NCI-H2081 treated with DMSO at 0.1 percent for 48 hours (cell line): Measurements from ENCODE around the gene CWC22.
"Not testable (repeated sequence)": the region's sequence is repeated elsewhere in the genome, so short reads cannot be mapped to it uniquely, and the experiment has no call there.

Experiments
- DNase-seq: peaks from one replicate; lab custom pipeline; 2025; lab: John Stamatoyannopoulos, UW

Gene CWC22

DNA sequence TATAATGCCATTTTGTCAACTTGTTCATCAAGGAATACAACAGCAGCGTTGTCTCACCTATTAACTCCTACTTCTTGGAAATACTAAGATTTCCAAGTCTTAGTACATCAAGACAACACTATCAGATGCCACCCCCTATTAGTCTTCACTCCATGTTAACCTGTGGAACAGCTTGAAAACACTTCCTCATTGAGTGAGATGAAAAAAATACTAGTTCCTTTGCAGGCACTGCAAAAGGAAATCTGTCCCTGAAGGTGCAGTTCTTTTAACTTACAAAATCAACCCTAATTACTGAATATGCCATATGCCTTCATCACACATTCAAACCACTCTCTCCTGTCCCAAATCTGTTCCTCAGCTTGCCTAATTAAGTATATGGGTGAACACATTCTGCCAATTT is 4.0 kb downstream of the CWC22 start:
- DNase-seq, result no peak

DNA sequence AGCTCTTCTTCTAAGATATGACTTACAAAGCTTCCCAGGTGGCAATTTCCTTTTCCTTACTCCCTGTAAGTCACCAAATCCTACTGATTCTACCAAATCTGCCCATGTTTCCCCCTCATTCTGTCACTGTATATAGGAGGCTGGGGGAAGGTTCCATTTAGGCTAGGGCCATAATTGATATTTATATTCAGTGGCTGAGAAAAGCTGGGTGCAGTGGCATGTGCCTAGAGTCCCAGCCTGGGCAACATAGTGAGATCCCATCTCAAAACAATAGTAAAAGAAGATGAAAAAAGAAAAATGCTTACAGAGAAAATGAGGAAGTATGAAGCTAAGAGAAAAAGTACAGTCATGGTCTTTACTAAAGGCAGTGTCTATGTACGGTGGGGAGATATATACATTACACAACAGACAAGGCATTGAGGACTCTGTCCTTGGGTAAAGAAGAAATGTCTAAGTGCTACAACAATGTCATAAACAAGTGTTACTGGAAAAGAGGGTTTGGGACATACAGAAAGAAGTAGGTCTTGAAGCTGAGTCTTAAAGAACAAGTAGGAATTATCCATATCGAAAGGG is 4.8 kb downstream of the CWC22 start:
- no peak for DNase-seq

DNA sequence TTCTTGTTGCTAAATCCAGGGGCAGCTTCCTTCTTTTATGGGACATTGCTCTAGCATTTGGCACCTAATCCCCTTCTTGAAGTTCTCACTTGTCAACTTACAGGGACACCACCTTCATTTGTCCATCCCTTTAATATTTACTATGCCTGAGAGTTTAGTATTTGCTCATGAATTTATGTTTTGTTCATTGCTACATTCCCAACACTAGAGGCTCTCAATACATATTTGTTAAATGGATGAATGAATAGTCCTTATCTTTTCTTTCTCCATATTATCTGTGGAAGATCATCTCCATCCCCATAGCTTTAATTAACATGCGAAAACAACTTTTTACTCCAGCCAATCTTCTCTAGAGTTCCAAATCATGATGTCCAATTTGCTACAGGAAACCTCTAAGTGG is 5.4 kb downstream of the CWC22 start:
- no peak for DNase-seq

DNA sequence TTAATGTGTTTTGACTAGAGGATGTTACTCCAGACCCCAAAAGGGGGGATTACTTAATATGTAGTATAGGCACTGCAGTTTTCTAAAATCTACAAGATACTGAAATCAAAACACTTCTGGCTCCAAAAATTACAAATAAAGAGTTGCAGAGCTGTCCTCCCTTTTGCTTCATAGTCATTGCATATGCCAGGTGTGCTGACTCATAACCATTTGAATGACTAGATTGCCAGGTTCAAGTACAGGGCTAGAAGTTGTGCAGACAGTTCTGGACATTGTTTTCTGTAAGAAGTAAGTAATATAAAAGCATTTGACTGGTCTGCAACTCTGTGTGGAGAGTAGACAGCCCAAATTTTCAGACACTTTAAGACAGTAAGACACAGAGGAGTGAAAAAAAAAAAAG is 6.7 kb downstream of the CWC22 start:
- DNase-seq, result no peak

DNA sequence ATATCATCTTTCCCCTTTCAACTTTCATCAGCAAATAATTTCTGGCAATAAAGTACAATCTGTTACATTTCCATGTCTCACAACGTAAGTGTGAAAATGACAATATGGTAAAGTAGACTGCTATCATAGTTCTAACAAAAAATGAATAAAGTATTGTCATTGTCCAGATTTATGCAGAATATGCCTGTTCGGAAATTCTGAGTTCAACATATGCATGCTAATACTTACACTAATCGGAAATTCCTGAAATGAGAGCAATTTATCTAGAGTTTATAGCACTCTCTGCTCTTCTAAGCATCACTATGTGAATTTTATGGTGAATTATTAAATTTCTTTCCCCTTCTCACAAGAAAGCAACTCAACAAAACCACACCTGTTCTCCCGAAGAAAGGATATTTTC is 8.1 kb downstream of the CWC22 start:
- no peak for DNase-seq

DNA sequence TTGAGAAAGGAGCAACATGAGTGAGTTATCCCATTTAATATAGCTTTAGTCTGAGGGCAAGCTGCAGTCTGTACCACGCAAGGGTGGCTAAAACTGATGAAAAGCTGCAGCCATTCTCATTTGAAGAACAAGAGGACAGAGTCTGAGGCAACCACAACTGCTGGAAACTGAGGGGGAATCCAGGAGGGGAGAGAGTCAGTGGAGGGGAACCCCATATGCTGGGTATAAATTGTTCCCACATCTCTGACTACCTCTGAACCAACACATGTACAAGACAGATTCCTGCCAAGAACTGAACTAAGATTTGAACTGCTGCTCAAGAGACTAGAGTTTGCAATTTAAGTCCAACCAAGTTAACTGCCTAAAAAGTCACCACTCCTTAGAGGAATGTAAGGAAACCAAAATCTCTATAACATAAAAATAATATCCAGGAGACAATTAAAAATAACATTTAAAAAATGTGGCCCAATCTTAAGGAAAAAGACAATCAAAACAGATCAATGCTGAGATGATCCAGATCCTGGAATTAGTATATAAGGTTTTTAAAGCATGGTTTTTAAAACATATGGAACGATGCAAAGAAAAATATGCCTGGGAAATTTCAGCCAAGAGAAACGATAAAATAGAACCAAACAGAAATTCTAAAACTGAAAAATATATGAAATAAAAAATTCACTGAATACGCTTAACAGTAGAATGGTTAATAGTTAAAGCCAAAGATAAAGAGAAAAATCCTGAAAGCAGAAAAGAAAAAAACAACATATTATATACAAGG is 11.2 kb downstream of the CWC22 start:
- DNase-seq, result no peak

DNA sequence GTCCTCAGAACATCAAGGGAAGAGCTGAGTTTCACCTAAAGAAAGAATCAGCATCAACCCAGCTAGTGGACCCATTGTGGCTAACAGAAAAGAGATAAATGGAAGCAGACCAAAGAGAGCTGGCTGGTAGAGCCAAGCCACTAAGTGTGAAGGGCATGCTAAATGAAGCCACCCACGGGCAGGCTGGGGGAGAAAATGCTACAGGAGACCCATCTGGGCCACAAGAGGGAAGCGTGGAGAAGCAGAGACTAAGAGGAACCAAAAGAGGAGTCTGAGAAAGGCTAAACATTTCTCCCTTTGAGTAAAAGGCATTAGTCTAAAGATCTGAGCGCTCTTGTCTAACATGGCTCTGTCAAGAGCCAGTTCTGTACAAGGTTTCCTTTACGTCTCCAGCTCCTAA is 15.8 kb downstream of the CWC22 start:
- DNase-seq, result no peak

DNA sequence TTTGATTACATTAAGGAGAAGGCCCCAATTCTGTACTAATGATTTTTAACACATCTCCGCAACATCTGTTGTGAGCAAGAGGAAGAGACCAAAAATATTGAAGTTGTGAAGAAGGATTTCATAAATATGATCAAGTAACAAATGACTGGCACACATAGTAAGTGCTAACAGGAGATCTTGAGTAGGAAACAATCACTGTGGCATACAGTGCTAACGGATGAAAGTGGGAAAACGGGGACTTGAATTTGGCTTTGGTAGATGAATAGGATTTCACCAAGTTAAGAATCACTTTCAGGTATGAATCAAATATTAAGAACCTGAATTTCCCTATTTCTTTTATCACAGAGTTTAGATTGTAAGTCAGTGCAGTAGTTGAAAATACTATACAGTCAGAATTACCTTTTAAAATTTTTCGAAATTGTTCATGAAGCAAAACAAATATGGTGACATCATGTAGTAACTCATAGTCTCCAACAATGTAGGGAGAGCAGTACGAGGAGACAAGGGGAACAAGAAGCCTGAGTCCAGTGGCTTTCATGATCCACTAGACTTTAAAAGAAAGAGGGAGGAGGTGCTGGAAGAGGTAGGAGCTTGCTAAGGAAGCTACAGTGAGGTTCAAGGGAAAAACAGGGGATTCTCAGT is 16.3 kb downstream of the CWC22 start:
- no peak for DNase-seq

DNA sequence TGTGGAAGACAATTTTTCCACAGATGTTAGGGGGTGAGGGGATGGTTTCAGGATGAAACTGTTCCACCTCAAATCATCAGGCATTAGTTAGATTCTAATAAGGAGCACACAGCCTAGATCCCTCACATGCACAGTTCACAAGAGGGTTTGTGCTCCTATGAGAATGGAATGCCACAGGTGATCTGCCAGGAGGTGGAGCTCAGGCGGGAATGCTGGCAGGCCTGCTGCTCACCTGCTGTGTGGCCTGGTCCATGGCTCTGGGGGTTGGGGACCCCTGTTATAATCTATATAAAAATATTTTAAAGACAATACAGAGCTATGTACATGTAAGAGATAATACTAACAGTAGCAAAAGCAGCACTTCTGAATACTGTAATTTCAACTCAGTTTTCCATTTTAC is 19.2 kb downstream of the CWC22 start:
- no peak for DNase-seq

DNA sequence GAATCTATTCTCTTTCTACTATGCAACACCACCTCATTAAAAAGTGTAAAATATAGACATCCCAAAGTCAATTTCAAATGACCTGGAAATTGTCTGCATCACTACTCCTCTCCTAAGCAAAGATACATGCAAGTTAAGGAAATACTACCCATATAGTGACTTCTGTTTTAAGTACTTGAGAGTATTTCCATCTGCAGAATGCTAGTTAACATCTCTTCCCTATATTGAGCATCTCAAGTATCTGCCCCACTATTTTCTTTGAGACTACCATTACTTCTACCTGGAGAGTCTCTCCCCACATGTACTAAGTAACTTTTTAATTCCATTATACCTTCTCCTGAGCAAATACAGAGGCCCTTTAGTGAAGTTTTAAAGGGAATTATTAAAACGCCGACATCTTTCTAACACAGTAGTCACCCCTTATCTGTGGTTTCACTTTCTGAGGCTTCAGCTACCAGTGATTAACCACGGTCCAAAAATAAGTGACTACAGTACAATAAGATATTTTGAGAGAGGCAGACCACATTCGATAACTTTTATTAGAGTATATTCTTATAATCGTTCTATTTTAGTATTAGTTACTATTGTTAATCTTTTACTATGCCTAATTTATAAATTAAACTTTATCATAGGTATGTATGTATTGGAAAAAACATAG is 21.8 kb downstream of the CWC22 start:
- no peak for DNase-seq

DNA sequence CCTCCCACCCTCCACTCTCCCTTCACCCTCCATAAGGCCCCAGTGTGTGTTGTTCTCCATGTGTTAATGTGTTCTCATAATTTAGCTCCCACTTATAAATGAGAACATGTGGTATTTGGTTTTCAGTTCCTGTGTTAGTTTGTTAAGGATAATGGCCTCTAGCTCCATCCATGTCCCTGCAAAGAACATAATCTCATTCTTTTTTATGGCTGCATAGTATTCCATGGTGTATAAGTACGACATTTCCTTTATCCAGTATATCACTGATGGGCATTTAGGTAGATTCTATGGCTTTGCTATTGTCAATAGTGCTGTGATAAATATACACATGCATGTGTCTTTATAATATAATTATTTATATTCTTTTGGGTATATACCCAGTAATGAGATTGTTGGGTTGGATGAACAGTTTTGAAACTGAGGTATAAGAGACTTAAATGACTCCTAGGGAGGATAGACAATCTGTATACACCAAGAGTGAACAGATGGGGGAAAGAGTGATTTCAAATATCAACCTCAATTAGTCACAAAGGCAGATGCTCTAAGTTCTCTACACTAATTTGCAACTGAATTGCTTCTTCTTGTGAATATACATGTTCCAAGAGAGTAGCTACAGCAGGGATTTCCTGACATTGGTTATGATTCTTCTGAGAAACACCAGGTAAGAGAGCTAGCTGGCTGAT is 23.7 kb downstream of the CWC22 start:
- no peak for DNase-seq

DNA sequence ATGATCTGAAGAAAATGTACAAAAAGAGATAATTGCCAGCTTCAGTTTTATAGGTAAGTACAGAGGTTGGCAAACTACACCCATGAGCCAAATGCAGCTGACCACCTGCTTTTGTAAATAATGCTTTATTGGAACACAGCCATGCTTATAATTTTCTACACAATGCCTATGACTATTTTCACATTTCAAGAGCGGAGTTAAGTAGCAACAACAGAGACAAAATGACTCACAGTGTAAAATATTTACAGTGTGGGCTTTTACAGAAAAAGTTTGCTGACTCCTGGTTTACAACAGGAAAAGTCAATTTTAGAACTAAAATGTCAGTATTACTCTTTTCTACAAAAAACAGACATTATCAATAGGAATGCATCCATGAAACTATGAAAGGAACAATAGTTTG is 26.0 kb downstream of the CWC22 start:
- peak; percentile 46 for DNase-seq

DNA sequence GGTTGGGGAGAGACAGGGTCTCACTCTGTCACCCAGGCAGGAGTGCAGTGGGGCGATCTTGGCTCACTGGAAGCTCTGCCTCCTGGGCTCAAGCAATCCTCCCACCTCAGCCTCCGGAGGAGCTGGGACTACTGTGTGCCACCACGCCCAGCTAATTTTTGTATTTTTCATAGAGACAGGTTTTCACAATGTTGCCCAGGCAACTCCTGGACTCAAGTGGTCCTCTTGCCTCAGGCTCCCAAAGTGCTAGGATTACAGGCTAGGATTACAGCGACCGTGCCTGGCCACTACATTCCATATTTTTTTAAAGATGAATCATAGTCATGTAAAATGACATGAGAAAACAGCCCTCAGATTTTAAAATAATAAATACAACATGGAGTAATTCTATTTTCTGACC is 32.3 kb downstream of the CWC22 start:
- no peak for DNase-seq

DNA sequence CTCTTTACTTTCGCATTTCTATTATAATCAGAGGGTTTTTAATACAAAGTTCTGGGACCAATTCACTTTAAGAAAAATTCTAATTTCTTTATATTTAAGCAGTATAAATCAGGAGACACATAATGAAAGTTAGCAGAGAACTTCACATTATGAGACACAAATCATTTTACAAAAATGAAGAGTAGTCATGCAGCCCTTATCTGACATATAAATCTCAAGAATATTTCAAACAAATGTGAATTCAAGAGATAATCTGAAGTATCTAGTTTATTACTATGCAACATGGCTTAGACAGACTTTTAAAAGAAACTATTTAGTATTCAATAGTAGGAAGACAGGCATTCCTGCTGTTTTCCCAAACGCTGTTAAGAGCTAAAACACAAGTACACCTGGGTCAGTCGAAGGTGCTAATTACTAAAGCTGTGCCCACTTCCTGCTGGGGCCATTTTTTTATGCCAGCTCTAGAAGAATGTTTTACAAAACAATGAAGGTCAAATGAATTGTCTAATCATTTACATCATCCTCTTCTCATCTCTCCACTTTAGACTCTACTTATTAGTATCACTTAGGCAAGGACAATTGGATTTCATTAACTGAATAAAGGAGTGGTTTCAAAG is 40.2 kb downstream of the CWC22 start:
- DNase-seq, result no peak

DNA sequence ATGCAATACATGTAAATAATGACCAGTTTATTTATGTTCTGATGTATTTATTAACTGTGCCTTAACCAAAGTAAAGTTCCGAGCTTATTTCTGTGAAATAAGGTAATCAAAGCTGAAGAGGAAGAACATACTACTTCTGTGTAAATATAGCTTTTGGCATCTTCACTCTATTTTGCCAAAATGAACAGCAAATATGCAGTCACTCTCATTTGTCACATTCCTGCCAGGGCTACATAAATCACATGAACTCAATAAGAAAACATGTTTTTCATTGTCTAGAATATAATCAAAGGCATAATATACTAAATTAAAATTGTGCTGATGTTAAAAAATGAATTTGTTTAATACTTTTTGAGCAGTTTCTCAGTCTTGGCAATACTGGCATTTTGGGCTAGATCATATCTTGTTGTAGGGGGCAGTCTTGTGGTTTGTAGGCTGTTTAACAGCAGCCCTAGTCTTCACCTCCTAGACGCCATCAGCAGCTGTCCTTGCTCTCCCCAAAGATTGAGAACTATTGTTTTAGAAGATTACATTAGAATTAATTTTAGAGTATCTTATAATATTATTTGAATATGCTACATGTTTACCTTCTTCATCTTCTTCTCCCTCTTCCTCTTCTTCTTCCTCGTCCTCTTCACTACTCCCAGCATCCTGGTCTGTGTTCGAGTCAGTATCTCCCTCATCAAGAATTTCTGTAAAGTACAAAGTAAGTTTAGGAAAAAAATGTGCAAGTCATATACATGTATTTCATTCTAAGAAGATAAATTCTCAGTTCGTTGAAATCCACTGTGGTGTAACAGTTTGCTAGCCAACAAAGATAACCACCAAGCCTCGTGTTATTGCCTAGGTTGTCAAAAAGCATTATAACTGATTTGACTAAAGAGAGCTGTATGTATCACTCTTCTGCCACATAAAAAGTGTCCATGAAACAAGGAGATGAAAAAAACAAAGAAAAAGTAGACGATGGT is 41.5 kb downstream of the CWC22 start:
- DNase-seq, result no peak

DNA sequence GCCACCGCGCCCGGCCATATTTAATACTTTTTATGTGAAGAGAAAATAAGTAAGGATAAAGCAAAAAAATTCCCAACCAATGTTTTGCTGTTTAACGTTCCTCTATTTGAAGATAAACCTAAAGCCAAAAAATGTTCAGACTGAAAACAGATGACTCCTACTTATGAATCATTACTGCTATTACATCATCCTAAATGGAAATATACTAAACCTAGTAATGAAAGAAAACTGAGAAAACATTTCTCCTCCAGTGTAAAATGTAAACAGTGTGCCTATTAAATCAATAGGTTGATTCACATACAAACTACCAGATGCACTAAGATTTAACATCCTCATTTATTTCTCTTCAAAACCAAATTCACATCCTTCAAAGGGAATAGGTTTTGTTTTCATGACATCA is 43.5 kb downstream of the CWC22 start:
- no peak for DNase-seq

DNA sequence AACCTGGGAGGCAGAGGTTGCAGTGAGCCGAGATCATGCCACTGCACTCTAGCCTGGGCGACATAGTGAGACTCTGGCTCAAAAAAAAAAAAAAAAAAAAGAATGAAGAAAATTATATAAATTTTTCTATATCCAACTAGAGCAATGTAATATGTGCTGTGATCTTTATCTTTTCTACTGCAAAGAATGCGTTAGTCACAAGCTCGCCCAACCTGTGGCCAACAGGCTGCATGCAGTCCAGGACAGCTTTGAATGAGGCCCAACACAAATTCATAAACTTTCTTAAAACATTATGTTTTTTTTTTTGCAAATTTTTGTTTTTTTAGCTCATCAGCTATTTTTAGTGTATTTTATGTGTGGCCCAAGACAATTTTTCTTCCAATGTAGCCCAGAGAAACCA is 48.8 kb downstream of the CWC22 start:
- not testable (repeated sequence) for DNase-seq

DNA sequence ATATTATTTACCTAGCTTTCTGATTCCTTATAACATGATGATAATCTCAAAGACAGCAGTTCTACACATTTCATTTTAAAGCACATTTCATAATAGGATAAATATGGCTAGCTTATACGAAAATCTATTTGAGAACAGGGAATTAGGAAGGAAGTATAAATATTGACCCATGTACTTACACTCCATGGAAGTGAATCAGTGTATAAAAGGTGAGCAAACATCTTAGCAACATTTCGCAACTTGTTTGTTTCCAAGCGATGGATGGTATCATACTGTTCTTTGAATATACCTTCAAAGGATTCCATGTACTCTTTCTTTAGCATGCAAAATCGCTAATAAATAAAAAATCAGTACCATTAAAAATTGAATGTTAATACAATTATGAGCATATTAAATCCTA is 53.1 kb downstream of the CWC22 start:
- DNase-seq, result no peak

DNA sequence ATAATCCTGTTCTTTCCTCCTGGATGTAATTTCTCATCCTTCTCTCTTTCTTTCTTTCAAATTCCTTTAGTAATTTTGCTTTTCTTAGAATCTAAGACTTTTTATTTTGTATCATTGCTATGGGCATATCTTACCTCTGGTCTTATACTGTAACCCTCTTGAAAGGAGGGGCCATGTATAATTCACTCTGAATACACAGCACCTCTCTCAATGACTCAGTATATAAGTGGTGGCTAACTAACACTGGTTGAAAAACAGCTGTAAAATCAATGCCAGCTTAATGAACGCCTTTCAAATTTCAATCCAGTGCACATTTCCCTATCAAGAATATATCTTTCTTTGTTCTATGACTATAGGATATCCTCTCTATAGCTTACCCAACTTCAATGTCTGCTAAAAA is 53.7 kb downstream of the CWC22 start:
- DNase-seq, result no peak

DNA sequence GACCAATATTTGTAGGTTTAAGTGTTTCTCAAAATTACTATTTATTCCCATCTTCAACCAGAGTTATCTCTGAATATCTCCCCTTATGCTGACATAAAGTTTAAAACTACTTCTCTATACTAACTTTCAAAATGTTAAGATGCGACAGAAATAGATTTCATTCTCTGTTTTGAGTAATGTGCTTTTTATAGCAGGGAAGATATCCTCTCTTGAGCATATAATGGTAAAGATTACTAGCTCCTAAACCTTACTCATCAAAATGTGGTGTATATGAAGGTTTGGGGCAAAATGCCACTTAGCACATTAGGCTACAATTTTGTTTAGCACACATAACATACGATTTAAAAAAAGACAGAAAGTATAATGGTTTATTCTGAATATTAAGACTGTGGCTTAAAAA is 54.4 kb downstream of the CWC22 start:
- DNase-seq, result no peak

DNA sequence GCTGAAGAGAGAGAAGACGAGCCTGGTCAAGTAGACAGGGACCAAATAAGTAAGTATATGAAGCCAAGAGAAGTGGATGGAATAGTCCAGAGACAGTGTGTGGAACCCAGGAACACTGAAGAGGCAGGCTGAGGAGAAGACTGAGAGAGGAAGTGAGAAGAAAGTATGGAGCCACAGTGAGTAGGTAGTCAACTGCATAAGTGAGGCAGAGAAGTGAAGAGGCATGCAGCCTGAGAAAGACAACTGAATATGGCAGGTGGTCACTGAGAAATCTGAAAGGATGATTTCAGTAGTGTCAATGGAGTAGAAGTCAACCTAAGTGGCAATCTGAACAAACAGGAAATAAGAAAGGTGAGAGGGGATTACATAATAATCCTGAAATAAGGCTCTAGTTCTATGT is 55.4 kb downstream of the CWC22 start:
- DNase-seq, result no peak
